OCI-M1 (cell line): ENCODE measurements around the gene USP22.
A peak's percentile ranks its signal among the peaks of the same experiment; 100 is the strongest.

Experiments
- DNase-seq: peaks from one replicate; lab custom pipeline; 2025; lab: John Stamatoyannopoulos, UW

USP22 gene

GRCh38 chr17:21019976-21020586, 22.7 kb downstream of the USP22 start:
- peak; percentile 14 for DNase-seq

GRCh38 chr17:21018894-21019293, 23.9 kb downstream of the USP22 start:
- no peak for DNase-seq

GRCh38 chr17:21017861-21018260, 24.9 kb downstream of the USP22 start:
- no peak for DNase-seq

- DNase-seq: no peak
These were observed 25.6 kb downstream of the USP22 start for GRCh38 chr17:21017256-21017655.

GRCh38 chr17:21016826-21017225, 26.0 kb downstream of the USP22 start:
- DNase-seq: no peak

- DNase-seq: no peak
These were observed 27.2 kb downstream of the USP22 start for GRCh38 chr17:21015564-21015963.

- no peak for DNase-seq
These were observed 28.3 kb downstream of the USP22 start for GRCh38 chr17:21014498-21014897.

GRCh38 chr17:21013983-21014382, 28.8 kb downstream of the USP22 start:
- DNase-seq: no peak

GRCh38 chr17:21012736-21013135, 30.1 kb downstream of the USP22 start:
- no peak for DNase-seq

GRCh38 chr17:21010705-21011596, 31.9 kb downstream of the USP22 start:
- no peak for DNase-seq

- no peak for DNase-seq
These were observed 33.7 kb downstream of the USP22 start for GRCh38 chr17:21008992-21009671.

- no peak for DNase-seq
These were observed 34.5 kb downstream of the USP22 start for GRCh38 chr17:21008160-21008915.

- no peak for DNase-seq
These were observed 35.2 kb downstream of the USP22 start for GRCh38 chr17:21007646-21008045.

- no peak for DNase-seq
These were observed 37.0 kb downstream of the USP22 start for GRCh38 chr17:21005803-21006202.

GRCh38 chr17:21005367-21005766, 37.4 kb downstream of the USP22 start:
- DNase-seq: no peak

- DNase-seq: no peak
These were observed 38.5 kb downstream of the USP22 start for GRCh38 chr17:21004016-21004930.

- DNase-seq: no peak
These were observed 39.7 kb downstream of the USP22 start for GRCh38 chr17:21003007-21003621.

- DNase-seq: no peak
These were observed 40.4 kb downstream of the USP22 start for GRCh38 chr17:21002309-21003006.

- DNase-seq: peak; percentile 18
These were observed 41.0 kb downstream of the USP22 start for GRCh38 chr17:21001813-21002221.
